ENCODE results near the gene PTPRK.

PTPRK gene

DNA sequence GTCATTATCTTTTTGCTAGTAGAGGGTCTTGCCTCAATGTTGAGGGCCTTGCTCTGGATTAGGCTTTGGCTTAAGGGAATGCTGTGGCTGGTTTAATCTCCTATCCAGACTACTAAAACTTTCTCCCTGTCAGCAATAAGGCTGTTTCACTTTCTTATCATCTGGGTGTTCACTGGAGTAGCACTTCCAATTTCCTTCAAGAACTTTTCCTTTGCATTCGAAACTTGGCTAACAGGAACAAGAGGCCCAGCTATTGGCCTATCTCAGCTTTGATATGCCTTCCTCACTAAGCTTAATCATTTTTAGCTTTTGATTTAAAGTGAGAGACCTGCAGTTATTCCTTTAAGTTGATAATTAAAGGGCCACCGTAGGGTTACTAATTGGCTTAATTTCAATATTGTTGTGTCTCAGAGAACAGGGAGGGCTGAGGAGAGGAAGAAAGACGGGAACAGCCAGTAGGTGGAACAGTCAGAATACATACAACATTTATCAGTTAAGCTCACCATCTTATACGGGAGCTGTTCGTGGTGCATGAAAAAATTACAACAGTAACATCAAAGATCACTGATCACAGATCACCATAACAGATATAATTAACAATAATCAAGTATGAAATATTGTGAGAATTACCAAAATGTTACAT, 186.7 kb downstream of the PTPRK start:
- Mint-ChIP-seq H3K4me1 (peaks cover 25% of the 10 kb centered on the region), H3K36me3 (ENCODE audit: low read depth) (peaks cover 16% of the 10 kb centered on the region), H3K27me3 (ENCODE audit: low read depth) (no peaks in the 10 kb centered on the region), H3K4me3 (no peak overlapping the region), H3K9me3 (peaks cover 4% of the 10 kb centered on the region), H3K27ac (no peak overlapping the region)
- TF ChIP-seq, protein P1, sequence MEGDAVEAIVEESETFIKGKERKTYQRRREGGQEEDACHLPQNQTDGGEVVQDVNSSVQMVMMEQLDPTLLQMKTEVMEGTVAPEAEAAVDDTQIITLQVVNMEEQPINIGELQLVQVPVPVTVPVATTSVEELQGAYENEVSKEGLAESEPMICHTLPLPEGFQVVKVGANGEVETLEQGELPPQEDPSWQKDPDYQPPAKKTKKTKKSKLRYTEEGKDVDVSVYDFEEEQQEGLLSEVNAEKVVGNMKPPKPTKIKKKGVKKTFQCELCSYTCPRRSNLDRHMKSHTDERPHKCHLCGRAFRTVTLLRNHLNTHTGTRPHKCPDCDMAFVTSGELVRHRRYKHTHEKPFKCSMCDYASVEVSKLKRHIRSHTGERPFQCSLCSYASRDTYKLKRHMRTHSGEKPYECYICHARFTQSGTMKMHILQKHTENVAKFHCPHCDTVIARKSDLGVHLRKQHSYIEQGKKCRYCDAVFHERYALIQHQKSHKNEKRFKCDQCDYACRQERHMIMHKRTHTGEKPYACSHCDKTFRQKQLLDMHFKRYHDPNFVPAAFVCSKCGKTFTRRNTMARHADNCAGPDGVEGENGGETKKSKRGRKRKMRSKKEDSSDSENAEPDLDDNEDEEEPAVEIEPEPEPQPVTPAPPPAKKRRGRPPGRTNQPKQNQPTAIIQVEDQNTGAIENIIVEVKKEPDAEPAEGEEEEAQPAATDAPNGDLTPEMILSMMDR (IDR thresholded peaks at IDR 0.05; ENCODE audit: unreplicated experiment in 3 of 3) = no peak

DNA sequence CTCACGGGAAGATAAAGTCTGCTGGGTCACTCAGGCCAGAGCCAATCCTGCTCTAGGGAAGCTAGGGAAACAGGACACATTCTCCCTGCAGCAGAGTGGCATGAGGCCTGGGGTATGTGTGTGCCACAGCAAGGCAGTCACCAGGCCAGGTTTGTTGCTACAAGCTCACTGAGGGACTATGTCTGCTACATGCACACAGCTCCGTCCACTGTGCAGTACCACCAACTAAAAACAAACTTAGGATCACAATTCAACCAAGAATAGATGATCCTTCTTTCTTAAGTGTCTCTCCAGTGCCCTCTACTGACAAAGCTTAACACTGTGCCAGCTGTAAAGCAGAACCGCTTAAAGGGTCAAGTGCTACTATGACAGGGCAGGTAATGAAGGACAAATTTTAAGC, 192.5 kb downstream of the PTPRK start:
- TF ChIP-seq, protein P1 (IDR thresholded peaks at IDR 0.05; ENCODE audit: unreplicated experiment in 3 of 3) = no peak
- Mint-ChIP-seq H3K9me3 (peaks cover 18% of the 10 kb centered on the region), H3K27me3 (ENCODE audit: low read depth) (no peaks in the 10 kb centered on the region), H3K36me3 (ENCODE audit: low read depth) (peaks cover 31% of the 10 kb centered on the region), H3K4me1 (peaks cover 9% of the 10 kb centered on the region), H3K27ac (no peak overlapping the region), H3K4me3 (no peak overlapping the region)

DNA sequence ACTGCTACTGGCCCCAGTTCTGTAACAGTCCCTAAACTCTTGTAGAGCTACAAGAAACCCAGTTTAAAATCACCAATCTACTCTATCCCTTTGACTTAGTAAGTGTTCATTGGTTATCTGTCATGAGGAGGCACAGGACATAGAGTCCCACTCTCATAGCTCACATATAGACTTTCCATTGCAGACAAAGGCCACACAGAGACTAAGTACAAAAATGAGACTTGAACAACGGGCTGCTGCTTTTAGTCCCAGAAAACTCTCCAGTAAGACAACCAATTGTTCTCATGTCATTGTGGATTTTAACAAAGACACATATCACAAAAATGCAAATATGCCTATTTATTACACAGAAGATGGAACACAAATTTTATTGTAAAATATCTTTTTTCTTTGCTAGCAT, 197.4 kb downstream of the PTPRK start:
- H3K4me1 Mint-ChIP-seq = no peaks in the 10 kb centered on the region
- no peaks in the 10 kb centered on the region for H3K27me3 Mint-ChIP-seq (ENCODE audit: low read depth)
- H3K4me3 Mint-ChIP-seq = no peak overlapping the region
- H3K9me3 Mint-ChIP-seq = peaks cover 11% of the 10 kb centered on the region
- TF ChIP-seq, protein P1 (IDR thresholded peaks at IDR 0.05; ENCODE audit: unreplicated experiment in 3 of 3) = no peak
- peaks cover 19% of the 10 kb centered on the region for H3K36me3 Mint-ChIP-seq (ENCODE audit: low read depth)
- no peak overlapping the region for H3K27ac Mint-ChIP-seq

DNA sequence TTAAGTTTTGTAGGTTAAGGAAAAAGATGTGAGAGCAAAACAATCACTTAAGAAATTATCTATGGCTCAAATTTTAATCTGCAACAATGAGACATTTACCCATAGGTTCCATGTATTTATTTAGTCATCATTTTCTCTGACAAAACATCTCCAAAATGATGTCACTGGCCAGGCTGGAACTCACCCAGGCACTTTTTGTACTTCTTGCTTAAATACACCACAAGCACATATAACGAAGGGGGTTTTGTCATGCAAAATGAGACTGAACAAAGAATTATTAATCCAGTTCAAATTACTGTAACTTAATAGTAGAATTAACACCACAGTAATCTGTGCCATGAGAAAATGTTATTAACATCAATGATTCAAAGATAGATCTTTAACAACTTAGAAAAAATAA, 200.5 kb downstream of the PTPRK start:
- Mint-ChIP-seq H3K27me3 (ENCODE audit: low read depth) (no peaks in the 10 kb centered on the region), H3K9me3 (no peaks in the 10 kb centered on the region), H3K36me3 (ENCODE audit: low read depth) (peaks cover 6% of the 10 kb centered on the region), H3K4me3 (no peak overlapping the region), H3K4me1 (no peaks in the 10 kb centered on the region), H3K27ac (no peak overlapping the region)
- TF ChIP-seq, protein P1 (IDR thresholded peaks at IDR 0.05; ENCODE audit: unreplicated experiment in 3 of 3) = no peak

DNA sequence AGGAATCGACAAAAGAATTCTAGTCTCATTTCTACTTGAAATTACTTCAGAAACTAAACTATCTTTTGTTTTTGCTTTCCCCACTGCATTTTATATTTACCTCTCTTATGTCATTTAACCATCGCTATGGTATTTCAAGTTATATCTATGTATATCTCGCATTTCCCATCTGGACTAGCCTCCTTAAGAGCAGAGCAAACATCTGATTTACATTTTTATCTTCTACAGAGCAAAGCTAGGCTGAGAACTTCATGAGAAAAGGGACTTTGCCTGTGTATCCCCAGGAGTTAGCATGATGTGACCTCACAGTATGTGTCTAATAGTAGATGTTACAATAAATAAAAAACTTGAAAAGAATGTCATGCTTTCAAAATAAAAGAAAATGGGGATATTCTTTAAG, 201.2 kb downstream of the PTPRK start:
- Mint-ChIP-seq H3K4me3 (no peak overlapping the region), H3K27ac (no peak overlapping the region)
- TF ChIP-seq, protein P1 (IDR thresholded peaks at IDR 0.05; ENCODE audit: unreplicated experiment in 3 of 3) = no peak

DNA sequence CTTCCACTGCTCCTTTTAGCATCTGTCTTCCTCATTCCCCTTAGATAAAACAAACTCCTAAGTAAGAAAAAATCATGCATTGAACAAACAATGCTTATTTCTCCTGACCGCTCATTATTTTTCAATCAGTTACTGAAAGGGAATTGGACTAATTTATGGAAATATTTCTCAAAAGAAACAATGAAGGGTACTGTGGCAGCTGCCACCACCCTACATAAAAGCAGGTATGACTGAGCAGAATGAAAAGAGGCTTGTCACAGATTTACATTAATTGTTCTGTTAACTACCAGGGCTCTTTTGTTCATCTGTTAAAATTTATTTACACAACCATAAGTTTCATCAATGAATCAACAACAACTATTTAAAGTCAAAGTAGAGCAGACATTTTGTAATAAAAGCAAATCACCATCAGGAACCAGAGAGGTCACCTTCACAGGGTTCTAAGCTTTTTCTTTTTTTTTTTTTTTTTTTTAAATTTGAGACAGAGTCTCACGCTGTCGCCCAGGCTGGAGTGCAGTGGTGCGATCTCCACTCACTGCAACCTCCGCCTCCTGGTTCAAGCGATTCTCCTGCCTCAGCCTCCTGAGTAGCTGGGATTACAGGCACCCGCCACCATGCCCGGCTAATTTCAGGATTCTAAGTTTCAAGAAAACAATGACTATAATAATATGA, 204.0 kb downstream of the PTPRK start:
- H3K27ac Mint-ChIP-seq = no peak overlapping the region
- no peaks in the 10 kb centered on the region for H3K9me3 Mint-ChIP-seq
- H3K4me3 Mint-ChIP-seq = no peak overlapping the region
- H3K4me1 Mint-ChIP-seq = no peaks in the 10 kb centered on the region
- H3K27me3 Mint-ChIP-seq (ENCODE audit: low read depth) = no peaks in the 10 kb centered on the region
- peaks cover under 1% of the 10 kb centered on the region for H3K36me3 Mint-ChIP-seq (ENCODE audit: low read depth)
- TF ChIP-seq, protein P1 (IDR thresholded peaks at IDR 0.05; ENCODE audit: unreplicated experiment in 3 of 3) = no peak

More for the DNA sequence above, 201.2 kb downstream of the PTPRK start:
- Mint-ChIP-seq H3K36me3 (ENCODE audit: low read depth) (peaks cover 6% of the 10 kb centered on the region), H3K9me3 (no peaks in the 10 kb centered on the region), H3K4me1 (no peaks in the 10 kb centered on the region), H3K27me3 (ENCODE audit: low read depth) (no peaks in the 10 kb centered on the region)

All from nephron (organoid).